Measurements from ENCODE around the gene GPR158. TPM values are rescaled to one million over a fixed set of nuclear protein-coding genes. Genes with fewer than 3 reads are reported as not detected.

Gene GPR158
- total and polyA plus RNA-seq, 4 donors: 0.02 to 0.97 TPM; not detected in 2

DNA sequence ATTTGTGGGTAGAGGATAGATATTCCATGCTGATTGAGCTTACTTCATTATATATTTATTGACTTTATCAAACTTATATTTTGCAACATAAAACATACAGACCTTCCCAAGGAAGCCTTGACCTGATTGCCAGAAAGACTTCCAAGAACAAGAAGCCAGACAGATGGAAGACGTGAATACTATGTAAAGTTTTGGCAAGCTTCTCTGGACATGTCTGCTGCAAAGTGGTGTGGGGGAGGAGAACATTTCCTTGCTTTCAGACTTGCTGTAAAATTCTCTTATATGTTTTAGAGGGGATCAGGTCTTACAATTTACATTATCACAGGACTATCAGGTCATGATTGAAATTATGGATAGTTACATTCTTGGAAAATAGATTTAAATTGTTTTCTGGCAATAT lies 23.4 kb downstream of the GPR158 start:
- Histone ChIP-seq H3K27ac (ENCODE audit: low read depth in 1 of 2, low read length in 1 of 2) (no peak overlapping the region), H3K9ac (ENCODE audit: insufficient read depth in 1 of 2, low read length in 2 of 2) (no peak overlapping the region), H3K36me3 (ENCODE audit: control insufficient read depth in 4 of 4, insufficient read depth in 4 of 4, low read length in 4 of 4) (no peaks in the 10 kb centered on the region), H3K27me3 (ENCODE audit: control insufficient read depth in 3 of 3, insufficient read depth in 3 of 3, low read length in 2 of 3) (no peaks in the 10 kb centered on the region), H3K4me1 (ENCODE audit: control insufficient read depth in 5 of 5, insufficient read depth in 5 of 5, low read length in 5 of 5) (no peaks in the 10 kb centered on the region), H3K4me3 (no peak overlapping the region), H3K9me3 (ENCODE audit: control insufficient read depth in 4 of 4, insufficient read depth in 3 of 4, low read length in 3 of 4) (no peaks in the 10 kb centered on the region)
- DNase-seq: no peak
- 34 to 59% methylated on average over 1 of the region's 1 CpG for WGBS, 2 donors
- no peak for ATAC-seq (ENCODE audit: insufficient read depth, low FRiP score)
- TF ChIP-seq, protein P1, sequence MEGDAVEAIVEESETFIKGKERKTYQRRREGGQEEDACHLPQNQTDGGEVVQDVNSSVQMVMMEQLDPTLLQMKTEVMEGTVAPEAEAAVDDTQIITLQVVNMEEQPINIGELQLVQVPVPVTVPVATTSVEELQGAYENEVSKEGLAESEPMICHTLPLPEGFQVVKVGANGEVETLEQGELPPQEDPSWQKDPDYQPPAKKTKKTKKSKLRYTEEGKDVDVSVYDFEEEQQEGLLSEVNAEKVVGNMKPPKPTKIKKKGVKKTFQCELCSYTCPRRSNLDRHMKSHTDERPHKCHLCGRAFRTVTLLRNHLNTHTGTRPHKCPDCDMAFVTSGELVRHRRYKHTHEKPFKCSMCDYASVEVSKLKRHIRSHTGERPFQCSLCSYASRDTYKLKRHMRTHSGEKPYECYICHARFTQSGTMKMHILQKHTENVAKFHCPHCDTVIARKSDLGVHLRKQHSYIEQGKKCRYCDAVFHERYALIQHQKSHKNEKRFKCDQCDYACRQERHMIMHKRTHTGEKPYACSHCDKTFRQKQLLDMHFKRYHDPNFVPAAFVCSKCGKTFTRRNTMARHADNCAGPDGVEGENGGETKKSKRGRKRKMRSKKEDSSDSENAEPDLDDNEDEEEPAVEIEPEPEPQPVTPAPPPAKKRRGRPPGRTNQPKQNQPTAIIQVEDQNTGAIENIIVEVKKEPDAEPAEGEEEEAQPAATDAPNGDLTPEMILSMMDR (IDR thresholded peaks at IDR 0.05; ENCODE audit: control extremely low read depth, extremely low read depth): no peak

DNA sequence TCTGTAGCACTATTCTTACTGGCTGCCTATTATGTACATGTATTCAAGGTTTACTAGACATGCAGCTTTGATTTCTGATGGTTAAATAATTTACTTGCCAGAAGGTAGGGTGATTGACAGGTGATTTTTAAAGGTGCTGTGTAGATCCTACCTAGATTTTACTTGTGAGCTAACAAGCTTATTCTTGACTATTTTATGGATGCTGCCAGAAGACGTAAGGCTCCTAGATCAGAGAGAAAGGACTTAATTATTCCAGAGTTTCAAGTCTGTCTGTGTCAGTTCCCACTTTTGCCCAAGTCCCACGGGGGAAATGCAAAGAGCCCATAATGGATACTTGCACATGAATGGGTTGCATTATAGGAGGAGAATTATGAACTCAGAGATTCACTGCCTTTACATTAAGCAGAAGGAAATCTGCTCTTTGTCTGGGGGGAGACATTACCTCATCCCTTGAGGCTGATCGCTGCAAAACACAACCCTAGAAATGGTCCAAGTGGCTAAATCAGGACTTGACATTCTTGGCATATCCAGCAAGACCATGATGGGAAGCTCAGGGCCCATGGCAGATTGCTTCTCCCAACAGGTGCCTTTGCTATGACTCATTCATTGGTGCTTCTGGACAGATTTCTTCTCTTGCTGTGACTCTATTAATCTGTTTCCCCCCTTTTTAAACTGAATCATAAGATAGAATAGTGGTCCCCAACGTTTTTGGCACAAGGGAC lies 32.1 kb downstream of the GPR158 start:
- DNase-seq: no peak
- Histone ChIP-seq H3K9me3 (ENCODE audit: control insufficient read depth in 4 of 4, insufficient read depth in 3 of 4, low read length in 3 of 4) (no peaks in the 10 kb centered on the region), H3K36me3 (ENCODE audit: control insufficient read depth in 4 of 4, insufficient read depth in 4 of 4, low read length in 4 of 4) (no peaks in the 10 kb centered on the region), H3K27me3 (ENCODE audit: control insufficient read depth in 3 of 3, insufficient read depth in 3 of 3, low read length in 2 of 3) (no peaks in the 10 kb centered on the region), H3K4me3 (no peak overlapping the region), H3K9ac (ENCODE audit: insufficient read depth in 1 of 2, low read length in 2 of 2) (no peak overlapping the region), H3K27ac (ENCODE audit: low read depth in 1 of 2, low read length in 1 of 2) (no peak overlapping the region), H3K4me1 (ENCODE audit: control insufficient read depth in 5 of 5, insufficient read depth in 5 of 5, low read length in 5 of 5) (no peaks in the 10 kb centered on the region)
- WGBS, 2 donors: 64 to 70% methylated on average over 4 of the region's 4 CpGs
- TF ChIP-seq, protein P1 (IDR thresholded peaks at IDR 0.05; ENCODE audit: control extremely low read depth, extremely low read depth): no peak
- no peak for ATAC-seq (ENCODE audit: insufficient read depth, low FRiP score)

DNA sequence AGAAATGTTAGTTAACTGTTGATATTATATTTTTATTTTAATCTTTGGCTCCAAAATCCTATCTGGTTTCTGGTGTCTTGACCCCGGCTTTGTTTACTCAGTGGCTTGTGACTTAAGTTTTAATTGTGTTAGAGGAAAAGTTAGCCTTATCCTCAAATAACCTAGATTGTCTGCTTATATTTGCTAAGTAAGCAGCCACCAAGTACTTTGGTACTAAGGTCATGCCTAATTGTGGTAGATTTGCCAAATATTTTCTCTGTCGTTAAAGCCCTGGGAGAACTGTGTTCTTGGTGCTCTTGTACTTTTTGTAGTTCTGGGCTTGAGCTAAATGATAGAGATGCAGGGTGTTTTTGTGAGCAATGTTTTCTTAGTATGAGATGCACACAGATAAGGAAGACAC lies 34.8 kb downstream of the GPR158 start:
- Histone ChIP-seq H3K4me3 (no peak overlapping the region), H3K9ac (ENCODE audit: insufficient read depth in 1 of 2, low read length in 2 of 2) (no peak overlapping the region)
- 49 to 79% methylated on average over 2 of the region's 2 CpGs for WGBS, 2 donors

More for the DNA sequence above, 34.8 kb downstream of the GPR158 start:
- no peaks in the 10 kb centered on the region for H3K4me1 ChIP-seq (ENCODE audit: control insufficient read depth in 5 of 5, insufficient read depth in 5 of 5, low read length in 5 of 5)
- DNase-seq (no peak), ATAC-seq (ENCODE audit: insufficient read depth, low FRiP score) (no peak)
- TF ChIP-seq, protein P1 (IDR thresholded peaks at IDR 0.05; ENCODE audit: control extremely low read depth, extremely low read depth): no peak
- no peak overlapping the region for H3K27ac ChIP-seq (ENCODE audit: low read depth in 1 of 2, low read length in 1 of 2)
- no peaks in the 10 kb centered on the region for H3K27me3 ChIP-seq (ENCODE audit: control insufficient read depth in 3 of 3, insufficient read depth in 3 of 3, low read length in 2 of 3)
- H3K9me3 ChIP-seq (ENCODE audit: control insufficient read depth in 4 of 4, insufficient read depth in 3 of 4, low read length in 3 of 4): no peaks in the 10 kb centered on the region
- H3K36me3 ChIP-seq (ENCODE audit: control insufficient read depth in 4 of 4, insufficient read depth in 4 of 4, low read length in 4 of 4): no peaks in the 10 kb centered on the region

Measured in lung (tissue), 12 donors.